Myocyte (in vitro differentiated cells): ENCODE measurements around the gene TELO2. TPM values are rescaled to one million over a fixed set of nuclear protein-coding genes. Genes with fewer than 3 reads are reported as not detected.

Experiments
- DNase-seq: peaks from one replicate; pipeline ENCODE4 v3.0.0-alpha.2; 2012; ENCODE audit warnings: low read depth
- total RNA-seq: library from RNA; depleted of rRNA; stranded (reverse); fragments of >200 nt; gene quantifications from 2 replicates; pipeline ENCODE4 v1.2.3, GENCODE V29; 2014

Gene TELO2
- total RNA-seq, 1 donor from 2014 or later: 17.5 TPM

- DNase-seq: no peak
Observed at GRCh38 chr16:1535391-1536291, 42.5 kb downstream of the TELO2 start.

- no peak for DNase-seq
Observed at GRCh38 chr16:1536601-1537000, 43.4 kb downstream of the TELO2 start.

DNA sequence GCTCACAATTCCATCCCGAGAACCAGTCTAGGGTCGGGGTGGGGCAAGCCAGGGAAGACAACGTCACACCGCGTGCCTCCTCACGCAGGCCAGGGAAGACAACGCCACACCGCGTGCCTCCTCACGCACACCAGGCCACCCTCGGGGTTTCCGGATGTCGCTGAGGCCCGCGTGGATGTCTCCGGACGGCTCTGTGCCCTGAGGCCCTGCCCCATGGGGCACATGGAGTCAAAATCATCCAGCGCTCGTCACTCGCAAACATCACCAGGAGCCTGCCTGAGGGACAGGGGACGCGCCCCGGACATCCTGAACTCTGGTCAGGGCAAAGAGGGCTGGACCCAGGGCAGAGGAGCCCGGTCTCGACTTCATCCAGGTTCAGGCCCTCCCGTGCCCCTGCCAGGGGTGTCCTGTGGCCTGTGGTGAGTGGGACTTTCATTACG is 44.0 kb downstream of the TELO2 start:
- DNase-seq: no peak

DNA sequence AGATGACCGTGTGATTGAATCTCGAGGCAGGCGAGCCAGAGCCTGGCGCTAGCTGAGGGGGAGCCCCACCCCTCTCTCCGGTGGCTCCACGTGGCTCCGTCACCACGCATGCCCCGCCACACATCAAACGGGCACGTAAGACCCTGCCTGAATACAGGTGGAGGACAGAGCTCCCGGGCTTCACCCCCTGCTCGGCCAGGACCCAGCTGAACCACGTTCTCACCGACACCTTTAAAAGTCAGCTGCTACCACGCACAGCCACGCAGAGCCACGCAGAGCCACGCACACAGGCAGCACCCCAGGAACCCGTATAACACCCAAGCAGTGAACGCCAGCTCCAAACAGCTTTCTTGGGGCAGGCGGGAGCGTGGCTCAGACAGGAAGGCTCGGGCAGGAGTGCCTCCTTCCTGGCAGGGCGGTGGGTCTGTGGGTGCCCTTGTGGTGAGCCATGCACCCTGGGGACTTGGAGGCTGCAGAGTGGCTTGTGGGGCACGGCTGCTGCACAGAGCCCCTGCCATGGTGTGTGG is 44.7 kb downstream of the TELO2 start:
- no peak for DNase-seq

- DNase-seq: no peak
Observed at GRCh38 chr16:1538804-1539520, 45.8 kb downstream of the TELO2 start.

- no peak for DNase-seq
Observed at GRCh38 chr16:1539720-1540555, 46.8 kb downstream of the TELO2 start.

DNA sequence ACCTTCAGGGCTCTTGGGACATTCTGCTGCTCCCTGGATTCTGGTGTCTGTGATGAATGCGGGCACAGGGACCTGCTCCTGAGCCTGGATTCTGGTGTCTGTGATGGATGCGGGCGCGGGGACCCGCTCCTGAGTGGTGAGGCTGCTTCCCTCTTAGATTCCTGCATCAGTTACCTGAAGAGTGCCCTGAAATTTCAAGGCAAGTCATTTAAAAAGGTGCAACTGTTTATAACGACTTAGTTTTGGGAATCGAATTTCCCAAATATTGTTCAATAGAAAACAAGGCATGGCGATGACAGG is 47.3 kb downstream of the TELO2 start:
- DNase-seq: no peak

GRCh38 chr16:1541293-1542165 is 48.4 kb downstream of the TELO2 start:
- DNase-seq: peak; percentile 40

GRCh38 chr16:1542166-1542500 is 49.0 kb downstream of the TELO2 start:
- peak; percentile 34 for DNase-seq

DNA sequence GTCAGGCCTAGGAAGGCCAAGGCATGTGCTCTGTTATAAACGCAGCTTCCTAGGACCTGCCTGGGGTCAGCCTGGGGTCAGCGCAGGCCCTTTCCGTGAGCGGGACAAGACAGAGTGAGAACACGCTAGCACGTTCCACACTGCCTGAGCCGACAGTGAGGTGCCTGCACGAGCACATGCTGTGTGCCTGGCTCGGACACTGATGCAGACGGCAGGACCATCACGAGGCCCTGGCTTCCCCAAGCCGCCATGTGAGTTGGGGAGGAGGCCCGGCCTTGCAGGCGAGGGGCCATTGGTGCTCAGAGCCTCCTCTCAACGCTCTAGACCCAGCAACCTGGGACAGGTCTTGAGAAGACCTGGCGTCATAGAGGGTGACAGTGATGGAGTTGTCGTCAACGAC is 49.4 kb downstream of the TELO2 start:
- DNase-seq: no peak

DNA sequence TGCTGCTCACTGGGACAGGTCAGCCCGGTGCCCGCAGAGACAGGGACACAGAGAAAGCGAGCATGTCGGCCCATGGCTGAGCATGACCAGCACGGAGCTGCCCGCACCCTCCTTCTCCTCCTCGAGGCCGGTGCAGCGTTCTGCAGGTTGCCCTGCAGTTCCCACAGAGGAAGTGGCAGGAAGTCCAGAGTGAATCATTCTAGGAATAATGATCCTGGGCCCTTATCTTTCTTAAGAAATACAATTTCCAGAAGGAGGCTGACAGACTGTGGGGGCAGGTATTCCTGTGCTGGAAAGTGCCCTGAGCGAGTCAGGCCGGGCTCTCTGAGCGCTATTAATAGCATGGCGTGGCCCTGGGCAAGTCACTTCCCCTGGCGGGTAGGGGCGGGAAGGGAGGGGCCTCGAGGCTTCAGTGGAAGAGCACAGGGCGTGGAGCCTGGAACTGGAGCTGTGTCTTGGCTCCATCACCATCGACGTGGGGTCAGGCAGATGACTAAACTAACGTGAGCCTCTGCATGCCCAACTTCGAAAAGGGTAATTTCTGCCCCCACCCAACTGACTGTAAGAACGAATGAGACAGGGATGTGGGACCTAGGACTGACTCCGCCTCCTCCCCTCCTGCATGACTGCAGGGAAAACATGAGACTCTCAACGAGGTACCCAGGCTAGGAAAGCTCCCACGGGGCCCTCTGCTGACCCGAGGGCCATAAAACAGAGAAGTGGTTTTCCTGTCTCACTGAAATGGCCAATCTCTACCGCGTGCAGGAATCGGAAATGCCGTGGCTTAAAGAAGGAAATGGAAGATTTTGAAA is 50.1 kb downstream of the TELO2 start:
- peak; percentile 7 for DNase-seq

DNA sequence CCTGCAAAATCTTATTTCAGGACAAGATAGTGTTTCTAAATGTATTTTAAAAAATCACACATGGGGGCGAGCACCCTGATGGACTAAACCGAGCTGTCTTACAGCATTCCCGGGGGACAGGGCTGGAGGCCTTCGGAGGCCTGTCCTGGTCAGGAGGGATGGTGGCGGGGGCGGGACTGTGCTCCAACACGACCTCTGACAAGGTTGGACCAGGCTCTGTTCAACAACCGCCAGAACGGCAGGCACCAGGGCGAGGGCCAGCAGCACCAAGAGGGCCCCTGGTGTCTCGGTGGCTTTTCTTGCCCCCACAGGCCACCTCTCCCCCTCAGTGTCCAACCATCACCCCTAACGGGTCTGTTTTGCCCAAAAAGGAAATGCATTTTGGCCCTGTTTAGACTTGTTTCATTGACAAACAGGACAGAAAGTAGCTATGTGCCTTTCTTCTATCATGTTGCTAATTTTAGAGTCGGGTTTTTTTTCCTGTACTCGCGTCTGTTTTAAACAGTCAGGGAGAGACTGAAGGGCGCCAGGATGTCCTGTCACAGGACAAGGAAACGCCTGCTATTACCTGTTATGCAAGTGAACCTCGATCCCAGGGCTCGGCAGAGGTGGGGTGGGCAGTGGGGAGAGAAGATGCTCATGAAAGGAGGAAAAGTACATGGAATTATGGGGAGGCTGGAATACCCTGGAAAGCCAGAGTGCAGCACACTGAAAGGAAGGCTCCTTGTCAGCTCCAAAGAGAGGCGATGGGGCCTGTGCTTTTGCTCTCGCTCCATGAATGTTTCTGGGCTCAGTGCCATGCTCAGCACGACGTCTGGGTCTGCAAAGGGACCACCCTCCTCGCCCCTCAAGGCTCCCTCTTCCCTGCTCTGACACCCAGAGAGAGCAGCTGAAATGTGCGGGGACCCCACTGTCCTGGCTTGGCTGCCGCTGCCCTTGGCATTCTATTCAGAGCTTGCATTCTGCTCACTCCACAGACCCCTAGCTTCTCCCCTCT is 52.2 kb downstream of the TELO2 start:
- no peak for DNase-seq

- DNase-seq: no peak
Observed at GRCh38 chr16:1546430-1546829, 53.3 kb downstream of the TELO2 start.

GRCh38 chr16:1548233-1548632 is 55.1 kb downstream of the TELO2 start:
- DNase-seq: no peak

DNA sequence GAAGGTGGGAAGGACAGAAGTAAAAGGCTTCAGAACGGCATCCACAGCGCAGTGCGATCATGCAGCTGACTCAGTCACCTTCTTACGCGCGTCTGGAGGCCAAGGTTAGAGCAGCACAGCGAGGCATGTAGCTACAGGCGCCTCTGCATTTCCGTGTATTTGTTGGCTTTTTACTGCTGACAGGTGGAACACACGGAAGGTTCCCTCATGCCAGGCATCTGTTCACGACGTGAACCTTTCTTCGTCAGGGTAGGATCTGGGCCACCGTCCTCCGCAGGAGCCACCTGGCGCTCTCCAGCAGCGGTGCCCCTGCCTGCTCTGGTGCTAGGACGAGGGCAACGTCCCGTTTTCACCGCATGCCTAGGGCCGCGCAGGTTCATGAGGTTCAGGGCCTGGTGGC is 55.6 kb downstream of the TELO2 start:
- DNase-seq: no peak

DNA sequence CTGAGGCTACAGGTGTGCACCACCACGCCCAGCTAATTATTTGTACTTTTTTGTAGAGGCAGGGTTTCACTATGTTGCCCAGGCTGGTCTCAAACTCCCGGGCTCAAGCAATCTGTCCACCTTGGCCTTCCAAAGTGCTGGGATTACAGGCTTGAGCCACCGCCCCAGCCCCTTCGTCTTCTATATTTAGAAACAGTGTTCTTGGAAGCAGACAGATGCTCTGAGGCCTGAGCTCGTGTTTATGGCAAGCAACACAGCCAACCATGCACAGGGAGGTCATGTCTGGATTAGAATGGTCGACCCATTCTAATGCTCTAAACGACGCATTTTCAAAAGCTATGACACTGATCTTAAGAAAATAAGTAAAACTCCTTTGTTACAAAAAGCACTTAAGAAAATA is 56.9 kb downstream of the TELO2 start:
- peak; percentile 41 for DNase-seq

GRCh38 chr16:1550696-1551095 is 57.5 kb downstream of the TELO2 start:
- no peak for DNase-seq

DNA sequence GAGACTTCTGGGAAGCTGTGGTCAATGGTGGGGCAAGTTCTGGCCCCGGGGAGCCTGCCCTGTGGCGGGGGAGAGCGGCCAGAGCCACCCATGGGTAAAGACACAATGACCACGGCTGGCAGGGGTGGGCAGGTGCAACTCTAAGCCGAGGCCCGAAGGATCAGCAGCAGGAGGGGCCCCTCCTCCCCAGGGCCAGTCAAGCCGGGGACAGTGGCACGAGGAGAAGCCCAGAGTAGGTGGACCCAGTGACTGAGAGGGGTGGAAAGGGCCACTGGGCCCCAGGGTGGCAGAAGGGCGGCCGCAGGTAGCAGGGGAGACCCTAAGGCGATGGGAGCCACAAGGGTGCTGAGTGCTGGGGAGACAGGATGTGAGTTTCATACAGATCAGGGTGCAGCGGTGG is 58.0 kb downstream of the TELO2 start:
- DNase-seq: no peak

GRCh38 chr16:1552129-1552528 is 59.0 kb downstream of the TELO2 start:
- DNase-seq: no peak
